HG03196 (cell line): ENCODE results near the gene SNRPD3.
"Not testable (repeated sequence)": the region's sequence is repeated elsewhere in the genome, so short reads cannot be mapped to it uniquely, and the experiment has no call there.

Source experiments
- ATAC-seq: cut with Tn5 transposase; IDR thresholded peaks from one replicate; pipeline ENCODE4 v1.9.1; 2021; ENCODE audit not compliant: unreplicated experiment

The SNRPD3 gene

DNA sequence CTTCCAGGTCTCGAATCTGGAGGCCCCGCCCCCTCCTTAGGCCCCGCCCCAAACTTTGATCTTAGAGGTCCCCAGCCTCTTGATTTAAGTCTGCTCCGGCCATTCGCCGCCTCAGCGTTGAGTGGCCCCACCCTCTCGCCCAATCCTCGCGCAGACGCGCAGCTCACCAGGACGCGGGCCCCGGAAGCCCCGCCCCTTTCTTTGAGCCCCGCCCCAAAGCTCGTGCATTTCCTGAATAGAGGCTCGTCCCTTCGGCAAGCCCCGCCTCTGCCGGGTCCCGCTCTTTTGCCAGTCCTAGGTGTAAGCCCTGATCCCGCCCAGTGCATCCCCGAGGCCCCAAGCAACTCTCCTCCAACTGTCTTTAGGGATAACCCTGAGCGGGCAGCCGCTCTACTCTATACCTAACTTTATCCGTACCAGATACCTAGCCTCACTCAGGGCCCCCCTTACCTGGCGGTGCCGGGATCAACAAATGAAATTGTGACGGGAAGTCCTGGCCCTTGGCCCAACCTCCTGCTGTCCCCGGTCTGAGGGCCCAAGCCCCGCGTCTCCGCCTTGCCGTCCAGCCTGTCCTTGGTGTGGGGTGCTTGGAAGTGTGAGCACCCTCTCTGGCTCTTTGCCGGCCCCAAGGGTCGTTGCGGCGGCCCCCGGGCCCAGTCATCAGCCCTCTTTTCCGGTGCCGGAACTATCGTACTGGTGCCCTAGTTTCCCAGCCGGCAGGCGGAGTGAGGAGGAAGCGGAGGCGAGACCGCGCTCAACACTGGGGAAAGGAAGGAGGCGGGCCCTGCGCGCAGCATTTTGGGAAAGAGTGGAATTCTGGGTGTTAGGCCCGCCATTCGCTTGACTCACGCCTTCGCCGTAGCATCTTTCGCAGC lies at the start of gene SNRPD3:
Gene SNRPD3 (plus strand): TSS at position 835 of the 875 bp plus-strand sequence. CDS start 1,676 bp downstream, outside the sequence.
- peak; percentile 61 for ATAC-seq

DNA sequence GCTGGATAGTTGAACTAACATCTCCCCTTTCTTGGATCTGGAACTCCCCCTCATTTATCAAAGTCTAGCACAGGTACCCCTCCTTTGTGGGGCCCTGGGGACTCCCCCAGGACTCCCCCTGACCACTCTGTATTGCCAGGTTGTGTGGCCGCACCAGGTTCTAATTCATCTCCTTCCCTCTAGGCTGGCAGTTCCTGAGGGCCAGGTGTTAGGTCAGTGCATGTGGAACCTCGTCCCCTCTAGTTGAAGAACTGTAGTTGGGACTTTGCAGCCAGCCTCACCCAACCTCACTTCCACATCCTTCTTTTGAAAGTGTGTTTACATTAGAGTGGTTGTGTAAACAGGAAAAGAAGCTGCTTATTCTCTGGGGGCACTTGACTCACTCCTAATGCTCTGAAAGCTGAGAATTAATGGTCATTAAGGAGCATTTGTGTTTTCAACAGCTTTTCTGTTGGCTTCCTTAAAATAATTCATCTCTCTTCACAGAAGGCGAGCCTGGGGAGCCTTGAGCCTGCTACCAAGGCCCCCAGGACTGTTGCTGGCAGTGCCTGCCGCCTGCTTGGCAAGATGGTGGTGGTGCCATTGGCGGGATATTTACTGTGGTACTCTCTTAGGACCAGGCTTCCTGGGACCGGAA lies 48.9 kb upstream of the SNRPD3 start:
- no peak for ATAC-seq

DNA sequence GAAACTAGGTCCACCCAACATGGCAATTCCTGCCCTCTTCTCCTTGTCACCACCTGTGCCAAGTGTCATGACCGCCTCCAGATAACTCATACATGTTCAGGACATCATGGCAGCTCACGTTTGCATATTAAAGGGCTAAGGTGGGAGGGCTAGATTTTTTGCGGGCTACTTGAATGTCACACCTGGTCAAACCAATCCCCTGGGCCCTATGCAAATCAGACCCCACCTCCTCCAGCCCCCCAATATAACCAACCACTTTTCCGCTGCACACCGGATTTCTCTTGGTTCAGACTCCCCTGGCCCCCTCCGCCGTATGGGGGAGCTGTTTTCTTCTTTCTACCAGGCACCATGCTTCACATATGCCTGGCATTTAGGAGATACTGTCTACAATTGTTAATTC lies 48.1 kb upstream of the SNRPD3 start:
- no peak for ATAC-seq

DNA sequence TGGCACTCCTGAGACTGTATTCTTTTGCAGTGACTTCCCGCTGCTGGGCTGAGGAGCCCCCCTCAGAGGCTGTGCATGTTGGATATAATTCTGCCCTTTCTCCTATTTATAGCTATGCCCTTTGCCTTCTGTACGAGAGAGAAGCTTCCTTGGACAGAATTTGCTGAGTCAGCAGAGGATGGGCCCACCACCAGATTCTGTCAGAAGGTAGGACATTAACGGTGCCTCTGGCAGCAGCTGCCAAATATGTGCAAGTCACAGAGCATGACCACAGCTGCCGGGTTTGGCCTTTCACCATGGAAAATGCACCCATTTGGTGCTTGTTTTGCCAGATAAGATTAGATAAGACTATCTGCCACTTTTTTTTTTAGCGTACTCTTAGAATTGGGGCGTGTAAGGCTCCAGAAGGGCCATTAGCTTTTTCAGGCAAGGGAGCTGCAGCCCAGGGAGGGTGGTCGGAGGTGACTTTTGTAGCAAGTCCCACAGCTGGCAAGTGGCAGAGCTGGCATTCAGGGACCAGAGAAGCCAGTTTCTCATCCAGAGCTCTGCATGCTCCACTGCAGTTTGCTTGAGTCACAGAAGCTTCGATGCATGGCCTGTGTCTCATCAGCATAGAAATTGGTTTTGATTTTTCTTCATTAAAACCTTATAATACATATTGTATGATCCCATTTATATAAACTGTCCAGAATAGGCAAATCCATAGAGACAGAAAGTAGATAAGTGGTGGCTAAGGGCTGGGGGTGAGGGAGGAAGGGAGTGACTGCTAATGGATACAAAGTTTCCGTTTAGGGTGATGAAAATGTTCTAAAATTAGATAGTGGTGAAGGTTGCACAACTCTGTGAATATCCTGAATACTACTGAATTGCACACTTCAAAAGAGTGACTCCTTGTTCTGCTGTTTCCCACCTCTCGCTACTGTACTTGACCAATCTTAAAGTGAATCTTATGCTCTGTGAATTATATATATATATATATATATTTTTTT lies 44.9 kb upstream of the SNRPD3 start:
- ATAC-seq, result no peak

DNA sequence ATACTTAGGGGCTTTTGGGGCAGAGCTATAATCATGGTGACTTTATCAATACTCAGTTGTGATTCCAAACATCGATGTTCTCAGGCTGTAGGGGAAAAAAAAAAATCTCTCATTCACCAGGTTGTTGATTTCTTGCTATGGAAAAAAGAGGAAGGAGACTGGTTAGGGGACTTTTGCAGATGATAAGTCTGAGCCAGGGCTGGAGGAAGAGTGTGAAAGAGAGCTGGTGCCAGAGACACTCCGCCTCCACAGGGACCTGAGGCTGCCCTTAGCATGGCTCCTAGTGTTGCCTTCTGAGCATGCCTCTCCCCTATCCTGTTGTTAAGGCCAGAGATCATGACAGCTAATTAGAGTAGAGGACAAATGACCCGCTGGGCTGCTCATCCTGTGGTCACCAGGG lies 43.8 kb upstream of the SNRPD3 start:
- no peak for ATAC-seq

DNA sequence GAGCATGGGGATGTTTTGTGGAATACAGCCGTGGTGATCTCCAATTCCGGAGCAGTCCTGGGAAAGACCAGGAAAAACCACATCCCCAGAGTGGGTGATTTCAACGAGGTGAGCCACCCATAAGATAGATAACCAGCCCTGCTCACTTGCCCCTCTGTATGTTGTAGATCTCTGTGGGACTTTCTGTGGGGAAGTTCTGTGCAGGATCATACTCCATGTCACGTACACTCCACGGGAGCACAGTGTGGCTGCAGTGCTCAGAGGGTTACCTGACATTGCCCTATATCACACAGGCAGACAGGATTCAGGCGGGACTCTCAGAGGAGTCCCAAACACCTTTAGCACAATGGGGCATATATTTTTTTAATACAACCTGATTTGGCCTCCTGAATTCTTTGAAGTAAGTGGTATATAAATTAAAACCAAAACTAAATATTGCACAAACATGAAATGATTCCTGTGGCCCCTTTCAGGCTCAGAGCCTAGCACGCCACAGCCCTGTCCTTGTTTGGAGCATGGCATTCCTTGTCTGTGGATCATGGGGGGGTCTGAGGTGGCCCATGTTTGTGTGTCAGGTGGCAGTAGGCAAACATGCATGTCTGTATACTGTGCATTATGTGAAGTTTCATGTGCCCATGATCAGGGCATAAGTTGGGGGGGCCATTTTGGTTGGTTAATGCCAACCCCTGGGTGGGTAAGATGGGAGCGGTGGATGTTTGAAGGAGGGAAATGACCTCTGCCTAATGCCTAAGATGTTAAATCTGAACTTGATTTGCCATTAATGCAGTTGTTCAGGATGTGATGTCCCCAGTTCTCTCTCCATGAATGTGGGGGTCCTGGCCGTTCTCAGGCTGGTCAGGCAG lies 42.2 kb upstream of the SNRPD3 start:
- no peak for ATAC-seq

DNA sequence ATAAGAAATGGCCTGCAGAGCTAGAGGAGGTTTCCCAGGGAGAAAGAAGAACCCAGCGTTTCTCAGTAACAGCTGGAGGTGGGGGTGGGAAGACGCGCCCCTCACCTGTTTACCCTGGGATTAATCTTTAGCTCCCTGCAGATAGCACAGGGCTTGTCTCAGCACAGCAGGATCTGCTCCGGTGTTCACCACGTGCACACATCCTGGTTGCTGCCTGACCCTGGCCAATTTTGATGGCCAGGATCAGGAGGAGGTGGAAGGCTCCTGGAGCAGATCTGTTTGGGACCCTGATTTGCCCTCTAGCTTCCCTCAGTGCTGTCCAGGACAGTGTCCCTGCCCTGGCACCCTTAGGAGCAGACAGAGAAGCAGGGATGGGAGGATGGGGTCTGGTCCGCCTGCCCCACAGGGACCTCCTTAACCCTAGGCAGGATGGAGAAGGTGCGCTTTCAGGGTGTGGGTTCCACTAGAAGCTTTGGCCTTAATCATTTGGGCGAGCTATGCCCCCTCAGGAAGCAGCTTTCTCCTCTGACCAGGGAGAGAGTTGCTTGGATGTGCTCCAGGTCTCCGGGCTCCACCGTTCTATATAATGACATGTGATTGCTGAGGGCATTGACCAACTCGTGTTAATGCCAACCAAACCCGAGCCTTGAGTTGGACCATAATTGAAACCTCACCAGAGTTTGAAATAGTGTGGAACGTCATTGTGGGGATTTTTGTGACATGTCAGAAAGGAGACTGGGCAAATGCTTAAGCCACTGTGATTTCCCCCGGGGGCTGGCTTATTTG lies 41.4 kb upstream of the SNRPD3 start:
- no peak for ATAC-seq

DNA sequence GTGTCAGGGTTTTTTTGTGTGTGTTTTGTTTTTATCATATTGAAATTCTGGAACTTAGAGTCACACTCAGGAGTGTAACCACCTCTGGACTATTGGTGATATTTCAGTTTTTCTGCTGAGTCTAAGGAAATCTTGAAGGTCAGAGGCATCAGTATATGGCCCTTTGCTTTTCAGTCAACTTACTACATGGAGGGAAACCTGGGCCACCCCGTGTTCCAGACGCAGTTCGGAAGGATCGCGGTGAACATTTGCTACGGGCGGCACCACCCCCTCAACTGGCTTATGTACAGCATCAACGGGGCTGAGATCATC lies 40.8 kb upstream of the SNRPD3 start:
- ATAC-seq, result no peak

DNA sequence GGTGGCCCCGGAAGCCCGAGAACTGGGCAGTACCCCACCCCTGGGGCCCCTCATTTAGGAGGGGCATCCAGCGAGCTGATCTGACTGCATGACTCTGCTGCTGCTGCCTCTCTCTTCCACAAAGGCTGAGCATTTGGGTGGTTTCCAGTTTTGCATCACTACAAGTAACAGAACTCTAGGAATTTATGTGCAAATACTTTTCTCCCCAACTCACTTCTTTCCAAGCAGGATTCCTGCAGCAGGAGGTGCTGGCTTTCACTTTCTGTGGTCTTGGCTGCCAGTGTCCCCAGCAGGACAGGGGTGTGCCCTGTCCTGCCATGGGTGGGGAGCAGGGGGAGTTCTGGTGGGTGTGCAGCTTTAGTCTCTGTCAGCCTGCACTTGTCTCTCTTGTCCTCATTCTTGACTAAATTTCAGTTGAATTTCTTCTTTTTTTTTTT lies 39.5 kb upstream of the SNRPD3 start:
- ATAC-seq, result no peak

DNA sequence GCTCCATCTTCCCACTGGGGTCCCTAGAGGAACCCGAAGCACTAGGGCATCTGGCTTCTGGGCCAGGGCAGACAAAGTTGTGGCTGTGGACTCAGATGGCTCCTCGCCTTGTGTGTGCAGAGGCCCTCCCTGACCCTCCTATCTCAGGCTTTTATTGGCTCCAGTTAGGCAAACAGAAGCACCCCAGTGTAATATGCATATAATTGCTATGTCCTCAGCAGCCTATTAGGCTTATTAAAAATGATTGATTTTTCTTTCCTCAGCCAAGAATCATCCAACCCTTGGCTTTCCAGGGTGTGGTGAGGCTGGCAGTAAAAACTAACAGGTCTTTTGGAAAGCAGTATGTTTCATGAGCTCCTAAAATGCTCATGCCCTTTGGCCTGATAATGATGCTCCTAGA lies 38.4 kb upstream of the SNRPD3 start:
- ATAC-seq, result no peak

DNA sequence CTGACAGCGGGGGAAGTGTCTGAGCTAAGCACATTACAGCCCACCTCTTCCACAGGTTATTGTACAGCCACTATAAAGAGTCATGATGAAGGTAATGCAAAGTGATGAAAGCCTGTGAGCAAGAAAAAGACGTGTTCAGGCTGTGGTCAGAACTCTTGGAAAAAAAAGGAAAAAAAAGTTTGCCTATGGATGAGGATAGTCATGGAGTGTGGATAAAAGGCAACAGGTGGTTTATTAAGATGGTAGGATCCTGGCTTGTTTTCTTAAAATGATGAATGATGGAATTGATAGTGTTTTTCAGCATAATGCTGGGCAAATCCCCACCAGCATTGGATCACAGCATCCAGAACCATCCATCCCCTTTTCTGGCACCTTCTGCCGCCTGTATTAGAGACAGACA lies 37.6 kb upstream of the SNRPD3 start:
- ATAC-seq, result no peak

DNA sequence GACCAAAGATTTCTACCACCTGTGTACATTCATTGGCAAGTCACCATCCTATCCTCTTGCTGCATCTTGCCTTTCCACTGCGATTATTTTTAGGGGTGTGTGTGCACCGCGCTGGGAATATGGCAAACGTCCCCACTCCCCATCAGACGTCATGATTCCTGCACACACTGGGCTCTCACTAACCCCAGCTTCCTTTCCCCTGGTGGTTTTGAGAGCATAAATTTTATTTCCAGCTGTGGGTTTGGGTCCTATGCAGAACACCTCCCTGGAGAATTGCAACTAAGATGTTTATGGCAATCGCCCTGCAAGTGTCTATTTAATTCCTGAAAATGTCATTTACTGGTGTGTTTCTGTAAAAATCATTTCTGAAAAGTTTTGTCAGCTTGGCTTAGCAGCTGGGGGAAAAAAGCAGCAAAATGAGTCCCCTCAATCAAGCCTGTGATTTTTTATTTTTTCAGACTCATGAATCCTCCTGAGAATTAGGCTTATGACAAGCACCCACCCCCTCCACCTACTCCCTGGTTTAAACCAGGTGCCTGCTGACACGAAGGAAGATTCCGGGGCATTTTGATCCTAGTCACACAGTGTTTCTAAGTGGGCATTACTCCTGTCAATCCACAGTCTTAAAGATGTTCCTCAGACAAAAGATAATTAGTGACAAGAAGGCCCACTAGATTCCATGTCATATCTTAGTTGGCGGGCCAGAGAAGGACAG lies 36.9 kb upstream of the SNRPD3 start:
- no peak for ATAC-seq

DNA sequence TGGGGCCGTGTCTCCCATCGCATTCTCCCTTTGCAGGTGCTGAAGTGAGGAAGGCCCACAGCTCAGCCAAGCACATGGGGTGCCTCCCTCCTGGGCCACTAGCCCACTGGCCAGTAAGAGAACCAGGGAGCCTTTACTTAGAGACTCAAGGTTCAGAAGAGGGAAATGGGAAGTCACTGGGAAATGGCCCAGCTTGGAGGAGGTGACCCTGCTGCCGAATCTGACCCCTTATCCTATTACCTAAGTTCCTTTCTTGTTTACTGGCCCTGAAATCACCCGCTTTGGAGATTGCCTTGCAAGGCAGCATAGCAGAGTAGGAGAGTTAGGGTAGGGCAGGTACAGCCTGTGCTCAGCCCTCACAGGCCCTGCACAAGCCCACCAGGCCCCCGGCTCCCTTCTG lies 36.3 kb upstream of the SNRPD3 start:
- ATAC-seq, result no peak

DNA sequence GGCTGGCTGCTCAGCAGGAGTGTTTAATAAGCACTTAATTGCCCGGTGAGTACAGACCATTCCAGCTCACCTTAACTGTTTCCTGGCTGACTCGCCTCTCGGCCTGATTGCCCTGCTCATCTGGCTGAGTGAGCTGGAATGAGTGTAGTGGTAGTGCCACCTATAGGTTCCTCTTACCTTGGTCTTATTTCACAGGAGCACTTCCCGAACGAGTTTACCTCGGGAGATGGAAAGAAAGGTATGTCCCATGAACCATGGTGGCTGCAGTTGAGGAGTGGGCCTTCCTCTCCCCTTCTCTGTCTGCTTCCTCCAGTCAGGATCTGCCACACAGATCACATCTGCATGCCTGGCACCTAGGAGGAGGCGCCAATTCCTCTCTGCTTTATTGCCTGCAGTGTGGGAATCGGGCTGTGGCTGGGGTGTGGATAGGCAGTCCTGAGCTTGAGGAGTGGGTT lies 34.0 kb upstream of the SNRPD3 start:
- ATAC-seq, result no peak

DNA sequence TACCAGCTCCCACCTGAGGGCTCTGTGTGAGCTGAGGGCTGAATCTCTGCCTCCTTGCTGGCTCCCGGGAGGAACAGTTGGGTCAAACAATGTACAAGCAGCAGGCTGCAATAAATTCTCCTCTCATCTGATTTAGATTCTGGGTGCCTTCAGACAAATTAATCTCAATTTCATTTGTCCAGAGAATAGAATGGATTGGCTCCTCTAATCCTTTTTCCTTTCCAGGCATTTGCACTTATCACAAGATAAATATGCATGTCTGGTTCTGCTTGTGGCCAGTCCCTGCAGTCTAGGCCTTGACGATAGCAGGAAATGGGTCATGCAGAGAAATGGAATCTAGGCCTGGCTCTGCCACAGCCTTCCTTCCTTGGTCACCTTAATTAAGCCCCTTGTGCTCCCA lies 31.9 kb upstream of the SNRPD3 start:
- ATAC-seq, result no peak

DNA sequence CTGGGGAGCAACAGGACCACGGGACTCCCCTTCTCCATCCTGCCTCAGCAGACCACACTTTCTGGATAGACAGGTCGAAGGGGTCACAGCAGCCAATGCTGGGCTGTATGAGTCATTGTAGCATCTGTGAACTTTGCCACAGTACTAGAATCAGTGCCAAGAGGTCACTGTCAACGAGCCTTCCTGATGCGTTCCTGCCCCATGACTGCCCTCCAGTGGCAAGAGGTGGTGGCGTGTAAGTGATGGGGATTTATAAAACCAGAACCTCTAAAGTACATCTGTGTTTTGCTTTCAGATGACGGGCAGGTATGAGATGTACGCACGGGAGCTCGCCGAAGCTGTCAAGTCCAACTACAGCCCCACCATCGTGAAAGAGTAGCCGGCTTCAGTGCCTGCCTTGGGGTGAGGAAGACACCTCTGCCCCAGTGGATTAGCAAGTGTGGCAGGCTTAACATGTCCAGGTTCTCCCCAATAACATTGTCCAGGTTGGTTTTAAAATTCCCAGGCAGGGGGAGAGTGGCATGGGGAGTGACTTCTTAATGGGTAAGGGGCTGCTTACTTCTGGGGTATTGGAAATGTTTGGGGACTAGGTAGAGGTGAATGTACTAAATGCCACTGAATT lies 30.3 kb upstream of the SNRPD3 start:
- peak; percentile 57 for ATAC-seq

DNA sequence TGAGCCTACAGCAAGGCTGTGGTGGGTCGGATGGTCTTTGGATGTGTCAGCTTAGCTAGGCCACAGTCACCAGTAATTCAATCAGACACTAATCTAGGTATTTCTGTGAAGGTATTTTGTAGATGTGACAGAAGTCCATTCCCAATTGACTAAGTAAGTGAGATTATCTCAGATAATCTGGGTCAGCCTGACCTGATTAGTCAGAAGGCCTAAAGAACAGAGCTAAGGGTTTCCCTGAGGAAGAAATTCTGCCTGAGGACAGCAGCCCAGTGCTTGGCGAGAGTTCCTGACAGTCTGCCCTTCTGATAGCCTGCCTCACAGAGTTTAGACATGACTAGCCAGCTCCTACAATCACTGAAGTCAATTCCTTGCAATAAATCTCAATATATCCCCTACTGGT lies 29.6 kb upstream of the SNRPD3 start:
- no peak for ATAC-seq

DNA sequence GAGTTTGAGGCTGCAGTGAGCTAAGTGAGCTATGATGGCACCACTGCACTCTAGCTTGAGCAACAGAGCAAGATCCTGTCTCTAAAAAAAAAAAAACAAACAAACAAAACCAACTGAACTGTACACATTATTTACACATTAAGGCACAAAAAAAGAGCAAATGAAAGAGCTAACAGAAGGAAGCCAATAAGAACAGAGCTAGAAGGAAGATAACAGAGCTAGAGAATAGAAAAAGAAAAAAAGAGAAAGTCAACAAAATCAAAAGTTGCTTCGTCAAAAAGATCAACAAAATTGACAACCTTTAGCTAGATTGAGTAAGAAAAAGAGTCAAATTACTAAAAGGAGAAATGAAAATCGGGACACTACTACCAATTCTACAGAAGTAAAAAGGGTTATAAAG lies 25.9 kb upstream of the SNRPD3 start:
- no peak for ATAC-seq

DNA sequence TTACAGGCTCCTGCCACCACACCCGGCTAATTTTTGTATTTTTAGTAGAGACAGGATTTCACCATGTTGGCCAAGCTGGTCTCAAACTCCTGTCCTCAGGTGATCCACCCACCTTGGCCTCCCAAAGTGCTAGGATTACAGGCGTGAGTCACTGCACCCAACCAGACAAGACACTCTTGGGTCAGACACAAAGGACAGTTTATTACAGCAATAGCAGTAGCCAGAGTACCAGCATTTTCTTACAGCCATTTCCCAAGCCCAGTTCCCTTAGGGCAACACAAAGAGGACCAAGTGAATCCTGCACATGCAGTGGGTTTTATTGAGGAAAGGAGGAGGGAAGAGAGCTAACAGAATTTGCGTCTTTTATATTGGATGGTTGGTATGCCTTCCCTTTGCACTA lies 24.8 kb upstream of the SNRPD3 start:
- ATAC-seq, result not testable (repeated sequence)
